VCaP (cell line): ENCODE measurements around the gene RNF26.

Experiments used
- H3K27ac ChIP-seq: fragments of 450-650 bp; 2 replicates; pipeline ENCODE4 v1.5.1; 2017
- TF ChIP-seq, protein P1 (sequence below): fragments of 450-650 bp; conservative IDR thresholded peaks from 2 replicates; pipeline ENCODE4 v1.5.1; 2017; ENCODE audit warnings: mild to moderate bottlenecking, moderate library complexity

Gene RNF26

DNA sequence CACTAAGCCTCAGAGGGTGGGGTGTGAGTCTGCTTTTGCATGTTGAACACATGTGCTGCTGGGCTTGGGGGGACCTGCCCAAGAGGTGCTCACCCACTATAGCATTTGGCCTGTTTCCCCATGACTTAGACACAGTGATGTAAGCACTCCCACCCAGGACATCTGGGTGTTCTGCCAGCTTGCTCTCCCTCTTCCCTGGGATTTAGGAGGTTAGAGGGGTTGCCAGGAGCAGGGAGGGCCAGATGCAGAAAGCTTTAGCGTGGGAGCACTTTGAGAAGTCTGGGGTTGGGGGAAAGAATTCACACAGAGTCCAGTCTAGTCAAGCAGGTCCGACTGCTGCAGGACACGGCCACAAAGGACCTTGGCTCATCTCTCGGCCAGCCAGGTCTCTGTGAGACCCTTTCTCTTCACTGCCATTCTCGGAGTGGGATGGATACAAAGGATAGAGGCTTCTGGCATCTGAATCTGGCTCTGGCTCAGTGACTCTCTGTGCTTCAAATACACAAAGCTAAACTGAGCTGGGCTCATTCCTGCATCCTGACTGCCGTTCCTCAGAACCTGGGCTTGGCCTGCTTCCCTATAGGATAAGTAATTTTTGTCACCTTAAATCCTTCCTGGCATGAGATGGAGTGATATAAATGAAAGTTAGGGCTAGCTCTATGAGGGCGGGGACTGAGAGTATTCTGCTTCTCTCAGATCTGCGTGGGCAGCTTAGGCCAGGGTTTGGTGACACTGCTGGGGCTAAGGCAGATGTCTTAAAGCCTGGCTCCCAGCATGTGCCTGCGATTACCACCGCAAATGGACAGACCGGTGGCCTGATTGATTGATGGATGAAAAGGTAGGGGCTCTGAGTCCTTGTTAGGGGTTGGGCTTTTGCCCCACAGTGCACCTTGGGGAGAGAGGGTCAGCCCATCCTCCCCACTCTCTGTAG lies 32.6 kb downstream of the RNF26 start:
- TF ChIP-seq, protein P1, sequence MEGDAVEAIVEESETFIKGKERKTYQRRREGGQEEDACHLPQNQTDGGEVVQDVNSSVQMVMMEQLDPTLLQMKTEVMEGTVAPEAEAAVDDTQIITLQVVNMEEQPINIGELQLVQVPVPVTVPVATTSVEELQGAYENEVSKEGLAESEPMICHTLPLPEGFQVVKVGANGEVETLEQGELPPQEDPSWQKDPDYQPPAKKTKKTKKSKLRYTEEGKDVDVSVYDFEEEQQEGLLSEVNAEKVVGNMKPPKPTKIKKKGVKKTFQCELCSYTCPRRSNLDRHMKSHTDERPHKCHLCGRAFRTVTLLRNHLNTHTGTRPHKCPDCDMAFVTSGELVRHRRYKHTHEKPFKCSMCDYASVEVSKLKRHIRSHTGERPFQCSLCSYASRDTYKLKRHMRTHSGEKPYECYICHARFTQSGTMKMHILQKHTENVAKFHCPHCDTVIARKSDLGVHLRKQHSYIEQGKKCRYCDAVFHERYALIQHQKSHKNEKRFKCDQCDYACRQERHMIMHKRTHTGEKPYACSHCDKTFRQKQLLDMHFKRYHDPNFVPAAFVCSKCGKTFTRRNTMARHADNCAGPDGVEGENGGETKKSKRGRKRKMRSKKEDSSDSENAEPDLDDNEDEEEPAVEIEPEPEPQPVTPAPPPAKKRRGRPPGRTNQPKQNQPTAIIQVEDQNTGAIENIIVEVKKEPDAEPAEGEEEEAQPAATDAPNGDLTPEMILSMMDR: no peak
- no peak overlapping the region for H3K27ac ChIP-seq

DNA sequence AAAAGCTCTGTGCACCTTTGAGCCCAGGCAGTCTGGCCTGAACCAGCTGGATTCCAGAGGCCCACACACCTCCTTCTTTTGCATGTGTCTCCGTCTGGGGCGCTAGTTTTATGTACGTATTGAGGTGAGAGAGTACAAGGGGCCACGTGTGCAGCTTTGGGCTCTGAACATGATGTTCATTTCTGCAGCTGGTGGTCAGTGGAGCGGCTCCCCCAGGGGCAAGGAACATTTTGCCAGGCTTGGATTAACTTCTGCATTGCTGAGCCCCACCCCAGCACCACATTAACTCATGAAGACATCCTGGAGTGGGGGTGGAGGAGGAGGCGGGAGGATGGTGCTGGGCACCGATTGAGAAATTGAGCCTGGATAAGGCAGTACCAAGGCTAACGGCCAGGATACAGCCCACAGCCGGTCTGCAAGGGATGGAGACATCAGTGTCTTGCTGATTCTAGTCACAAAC lies 33.4 kb downstream of the RNF26 start:
- TF ChIP-seq, protein P1: no peak
- H3K27ac ChIP-seq: no peak overlapping the region

- TF ChIP-seq, protein P1: no peak
- no peak overlapping the region for H3K27ac ChIP-seq
Observed at GRCh38 chr11:119368121-119369034, 34.1 kb downstream of the RNF26 start.

DNA sequence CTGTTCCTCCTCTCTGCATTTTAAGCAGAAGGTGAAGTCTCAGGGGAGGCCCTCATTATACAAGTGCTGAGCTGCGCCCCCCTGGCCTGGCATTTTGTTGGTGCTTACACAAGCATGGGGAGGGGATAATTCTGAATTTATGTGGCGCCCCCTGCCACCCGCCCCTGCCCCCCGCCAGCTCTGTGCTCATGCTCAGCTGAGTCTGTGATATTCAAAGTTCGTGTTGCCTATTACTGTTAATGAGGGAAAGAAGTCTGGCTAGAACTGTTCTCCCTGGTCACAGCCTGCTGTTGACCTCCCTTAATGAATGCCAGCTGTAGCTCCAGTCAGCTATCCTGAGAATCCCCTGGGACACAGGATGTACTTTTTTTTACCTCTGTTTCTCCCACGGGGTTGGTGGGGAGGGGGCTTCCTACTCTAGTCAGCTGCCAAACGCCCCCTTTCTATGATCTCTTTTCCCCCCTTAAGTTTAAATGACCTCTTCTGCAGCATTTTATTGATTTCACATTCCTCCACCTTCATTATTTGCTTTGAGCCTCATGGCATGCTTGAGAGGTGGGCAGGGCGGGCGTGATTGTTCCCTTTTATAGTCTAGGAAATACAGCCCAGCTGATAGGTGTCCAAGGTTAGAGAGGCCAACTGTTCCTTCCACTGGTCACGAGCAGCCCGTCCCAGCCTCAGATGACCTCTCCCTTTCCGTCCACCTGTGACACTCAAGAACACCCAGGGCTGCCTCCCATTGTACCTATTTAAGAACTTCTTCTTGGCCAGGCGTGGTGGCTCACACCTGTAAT lies 35.0 kb downstream of the RNF26 start:
- TF ChIP-seq, protein P1: no peak
- no peak overlapping the region for H3K27ac ChIP-seq

GRCh38 chr11:119370486-119371046 lies 36.2 kb downstream of the RNF26 start:
- TF ChIP-seq, protein P1: no peak
- H3K27ac ChIP-seq: no peak overlapping the region

DNA sequence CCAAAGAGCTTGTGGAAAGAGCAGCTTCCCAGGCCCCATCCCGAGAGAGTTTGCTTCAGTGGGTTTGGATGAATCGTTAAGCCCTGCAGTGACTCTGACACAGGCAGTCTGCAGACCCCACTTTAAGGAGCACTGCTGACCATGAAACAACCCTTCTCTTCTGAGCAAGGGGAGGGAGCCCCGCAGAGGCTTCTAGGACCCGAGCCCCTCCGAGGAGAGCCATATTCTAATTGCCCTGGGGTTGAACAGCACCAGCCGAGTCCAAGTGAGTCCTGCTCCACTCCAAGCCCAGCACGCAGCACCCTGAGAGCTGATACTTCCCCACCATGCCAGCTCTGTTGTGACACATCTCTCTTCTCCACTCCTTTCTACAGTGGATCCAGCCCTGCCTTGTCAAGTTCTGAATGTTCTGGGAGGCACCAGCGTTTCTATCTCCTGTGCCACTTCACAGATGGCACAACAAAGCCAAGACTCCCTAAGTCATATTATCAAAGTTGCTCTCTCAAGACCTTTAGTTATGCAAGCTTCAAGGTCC lies 36.8 kb downstream of the RNF26 start:
- no peak overlapping the region for H3K27ac ChIP-seq
- TF ChIP-seq, protein P1: no peak
